Body of pancreas (tissue), 4 donors: ENCODE results near the gene AMN1. TPM values are rescaled to one million over a fixed set of nuclear protein-coding genes. Genes with fewer than 3 reads are reported as not detected.
A peak's percentile ranks its signal among the peaks of the same experiment; 100 is the strongest.
"Not testable (repeated sequence)": the region's sequence is repeated elsewhere in the genome, so short reads cannot be mapped to it uniquely, and the experiment has no call there.

Experiments used
- ATAC-seq: fragments of 150-250 bp; one replicate; pipeline ENCODE4 v1.9.1; 2016
- DNase-seq, 4 donors: peaks; one replicate each; pipeline ENCODE4 v3.0.0-alpha.2; 2019
- H3K27ac ChIP-seq, 4 donors: fragments of 200-600 bp; sonication (generic); 1 replicate in 3 of 4; 2 replicates in 1 of 4; pipeline versions ENCODE4 v1.5.1 to v1.6.1; 2016 to 2019; ENCODE audit warnings: mild to moderate bottlenecking in 1 of 4, mixed read lengths in 1 of 4, moderate library complexity in 1 of 4
- H3K27me3 ChIP-seq, 2 donors: fragments of 200-600 bp; sonication (generic); one replicate each; pipeline ENCODE4 v1.6.0; 2016; ENCODE audit warnings: mild to moderate bottlenecking in 1 of 2
- H3K36me3 ChIP-seq, 2 donors: fragments of 200-600 bp; sonication (generic); replicated peaks in 1 of 2; 2 replicates each; pipeline ENCODE4 v1.5.1; 2016; ENCODE audit warnings: low read depth in 2 of 2; ENCODE audit not compliant: insufficient read depth in 1 of 2
- H3K4me1 ChIP-seq: fragments of 200-600 bp; sonication (generic); one replicate; pipeline ENCODE4 v1.6.0; 2016
- H3K4me3 ChIP-seq, 2 donors: fragments of 200-600 bp; sonication (generic); 1 replicate in 1 of 2; 2 replicates in 1 of 2; pipeline ENCODE4 v1.5.1; 2016 to 2019
- H3K9me3 ChIP-seq, 3 donors: fragments of 200-600 bp; sonication (generic); 1 replicate in 2 of 3; 2 replicates in 1 of 3; pipeline ENCODE4 v1.5.1; 2016
- CTCF ChIP-seq, 7 experiments: fragments of 450-650 bp in 4 of 7; fragments of 200-600 bp in 3 of 7; sonication (generic) in 3 of 7; IDR thresholded peaks; one replicate each; pipeline ENCODE4 v1.5.1; 2016 to 2019; ENCODE audit warnings: antibody characterized with exemption in 7 of 7
- POLR2A ChIP-seq, 3 donors: fragments of 450-650 bp; IDR thresholded peaks; one replicate each; pipeline ENCODE4 v1.6.1; 2016; ENCODE audit warnings: antibody characterized with exemption in 3 of 3, mild to moderate bottlenecking in 2 of 3
- WGBS, 2 donors: methylation state at CpG; one replicate each; pipeline ENCODE4 v1.1.5; 2017; 5-methylcytosine and 5-hydroxymethylcytosine counted together
- intact Hi-C: fragments of 100-400 bp; cut with DNase I; formaldehyde crosslinking; loops from one replicate; pipeline ENCODE4 v1.15.1; 2023
- total RNA-seq, 2 donors: library from RNA; depleted of rRNA; stranded (reverse); fragments of >200 nt; gene quantifications; one replicate each; pipeline ENCODE4 v1.1.0, GENCODE V29; 2016

The AMN1 gene
- total RNA-seq, 2 donors from 2014 or later = 6.5 to 13.2 TPM

GRCh38 chr12:31742891-31743290 is 14.1 kb upstream of the AMN1 start:
- no peak for DNase-seq
- H3K27me3 ChIP-seq = no peaks in the 10 kb centered on the region
- ATAC-seq = no peak
- H3K4me1 ChIP-seq = peaks cover 7% of the 10 kb centered on the region
- H3K27ac ChIP-seq = no peak overlapping the region
- intact Hi-C loops = no loop called here
- no peaks in the 10 kb centered on the region for H3K9me3 ChIP-seq
- no peaks in the 10 kb centered on the region for H3K36me3 ChIP-seq
- 21 to 24% methylated on average over 1 of the region's 1 CpG for WGBS, 2 donors
- no peak for TF ChIP-seq CTCF (IDR thresholded peaks at IDR 0.05)
- TF ChIP-seq POLR2A (IDR thresholded peaks at IDR 0.05) = no peak
- H3K4me3 ChIP-seq = no peak overlapping the region

- Histone ChIP-seq H3K27me3 (no peaks in the 10 kb centered on the region), H3K27ac (no peak overlapping the region), H3K9me3 (no peaks in the 10 kb centered on the region), H3K36me3 (no peaks in the 10 kb centered on the region), H3K4me1 (no peaks in the 10 kb centered on the region), H3K4me3 (no peak overlapping the region)
- 44 to 54% methylated on average over 3 of the region's 3 CpGs for WGBS, 2 donors
- intact Hi-C loops = no loop called here
- no peak for TF ChIP-seq POLR2A (IDR thresholded peaks at IDR 0.05)
- no peak for TF ChIP-seq CTCF (IDR thresholded peaks at IDR 0.05)
- no peak for ATAC-seq
- no peak for DNase-seq
These were observed 11.8 kb upstream of the AMN1 start for GRCh38 chr12:31740628-31741027.

- intact Hi-C loops = no loop called here
- Histone ChIP-seq H3K27ac (no peak overlapping the region), H3K9me3 (no peaks in the 10 kb centered on the region), H3K4me1 (peaks cover 6% of the 10 kb centered on the region), H3K27me3 (no peaks in the 10 kb centered on the region), H3K36me3 (no peaks in the 10 kb centered on the region), H3K4me3 (no peak overlapping the region)
- DNase-seq (no peak), ATAC-seq (no peak)
- 44 to 49% methylated on average over 2 of the region's 2 CpGs for WGBS, 2 donors
- TF ChIP-seq CTCF (IDR thresholded peaks at IDR 0.05) (no peak), POLR2A (IDR thresholded peaks at IDR 0.05) (no peak)
These were observed 8.9 kb upstream of the AMN1 start for GRCh38 chr12:31737763-31738162.

- H3K27ac ChIP-seq = no peak overlapping the region
- ATAC-seq (no peak), DNase-seq (no peak)
- H3K9me3 ChIP-seq = no peaks in the 10 kb centered on the region
- no peaks in the 10 kb centered on the region for H3K36me3 ChIP-seq
- TF ChIP-seq CTCF (IDR thresholded peaks at IDR 0.05) = no peak
- no peak for TF ChIP-seq POLR2A (IDR thresholded peaks at IDR 0.05)
- no peak overlapping the region for H3K4me3 ChIP-seq
- H3K4me1 ChIP-seq = peaks cover 8% of the 10 kb centered on the region
- no peaks in the 10 kb centered on the region for H3K27me3 ChIP-seq
- intact Hi-C loops = no loop called here
- WGBS, 2 donors = 88 to 94% methylated on average over 4 of the region's 4 CpGs
These were observed 8.5 kb upstream of the AMN1 start for GRCh38 chr12:31737345-31737744.

- TF ChIP-seq POLR2A (IDR thresholded peaks at IDR 0.05) = no peak
- H3K4me1 ChIP-seq = peaks cover 17% of the 10 kb centered on the region
- H3K27me3 ChIP-seq = no peaks in the 10 kb centered on the region
- no peak overlapping the region for H3K4me3 ChIP-seq
- H3K9me3 ChIP-seq = no peaks in the 10 kb centered on the region
- no peaks in the 10 kb centered on the region for H3K36me3 ChIP-seq
- intact Hi-C loops = no loop called here
- DNase-seq = no peak
- no peak for ATAC-seq
- no peak overlapping the region for H3K27ac ChIP-seq
These were observed 7.7 kb upstream of the AMN1 start for GRCh38 chr12:31736472-31736871.

- intact Hi-C loops, ATAC-seq: not testable (repeated sequence)
These were observed 5.0 kb upstream of the AMN1 start for GRCh38 chr12:31733549-31734432.

More at GRCh38 chr12:31733549-31734432, 5.0 kb upstream of the AMN1 start:
- not testable (repeated sequence) for H3K36me3 ChIP-seq, DNase-seq, H3K27me3 ChIP-seq, H3K9me3 ChIP-seq, H3K4me3 ChIP-seq
- 72 to 81% methylated on average over 15 of the region's 15 CpGs for WGBS, 2 donors
- H3K27ac ChIP-seq = peak overlapping the region in 1 of 4 donors; percentile 56
- H3K4me1 ChIP-seq = peaks cover 29% of the 10 kb centered on the region
